ENCODE measurements around the gene ELK4. TPM values are rescaled to one million over a fixed set of nuclear protein-coding genes. Genes with fewer than 3 reads are reported as not detected.

The ELK4 gene
- polyA plus RNA-seq, 1 of the 3 experiments (the other 2 are of a cell fraction): 2.6 TPM

DNA sequence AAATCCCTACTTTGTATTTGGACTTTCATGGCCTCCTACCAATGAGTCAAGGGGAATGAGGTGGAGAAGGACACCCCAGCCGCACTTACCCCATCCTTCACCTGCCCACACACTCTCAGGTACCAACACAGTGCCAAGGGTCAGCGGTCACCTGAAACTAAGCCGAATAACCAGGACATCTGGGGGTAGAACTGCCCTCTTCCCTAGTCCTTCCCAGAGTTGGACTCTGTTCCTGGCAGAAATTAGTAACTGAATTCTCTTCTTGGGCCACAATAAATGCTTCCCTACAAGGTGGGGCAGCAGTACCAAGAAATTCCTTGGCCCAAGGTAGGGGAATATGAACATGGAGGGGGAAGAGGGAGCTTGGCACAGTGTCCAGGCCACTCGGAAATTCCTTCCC lies 41.2 kb upstream of the ELK4 start:
- no peak for DNase-seq
- Histone ChIP-seq H3F3A (replicated peaks; ENCODE audit: insufficient read depth) (no peaks in the 10 kb centered on the region), H3K4me2 (no peak overlapping the region), H3K36me3 (replicated peaks in 1 of 2; ENCODE audit: control insufficient read depth in 1 of 2, insufficient read depth in 2 of 2, low read length in 1 of 2) (no peaks in the 10 kb centered on the region), H3K9me3 (no peaks in the 10 kb centered on the region), H3K4me1 (ENCODE audit: control insufficient read depth in 1 of 2, insufficient read depth in 2 of 2, low read depth in 1 of 2, low read length in 1 of 2) (no peaks in the 10 kb centered on the region), H4K20me1 (ENCODE audit: insufficient read depth) (no peaks in the 10 kb centered on the region), H3K27me3 (ENCODE audit: insufficient read depth) (no peaks in the 10 kb centered on the region), H2AFZ (ENCODE audit: low read depth) (no peak overlapping the region), H3K9me2 (no peaks in the 10 kb centered on the region), H3K27ac (ENCODE audit: low read depth in 2 of 2, low read length in 1 of 2) (no peak overlapping the region), H3K4me3 (ENCODE audit: low read depth in 2 of 2, low read length in 1 of 2) (no peak overlapping the region), H3K79me2 (ENCODE audit: insufficient read depth) (peaks cover 28% of the 10 kb centered on the region), H3K9ac (no peak overlapping the region)
- TF ChIP-seq CTCF (IDR thresholded peaks at IDR 0.05) (no peak), RCOR1 (IDR thresholded peaks at IDR 0.05; ENCODE audit: low read length) (no peak), TCF12 (IDR thresholded peaks at IDR 0.05) (no peak), FOSL2 (IDR thresholded peaks at IDR 0.05; ENCODE audit: borderline replicate concordance, low read depth) (no peak), USF2 (IDR thresholded peaks at IDR 0.05; ENCODE audit: borderline replicate concordance, low read depth, low read length) (no peak), SIN3A (IDR thresholded peaks at IDR 0.05; ENCODE audit: borderline replicate concordance, low read depth, low read length) (no peak)
- 83% methylated on average over 4 of the region's 4 CpGs for WGBS (ENCODE audit: low lambda C conversion rate)
- ChIA-PET CTCF (interaction anchor here (2.0 to 18.5 kb wide), 2 partner anchors 13 to 38 kb away, joined by 11 to 214 read pairs; no protein-coding TSS in a partner anchor), POLR2A (no interaction called here)

DNA sequence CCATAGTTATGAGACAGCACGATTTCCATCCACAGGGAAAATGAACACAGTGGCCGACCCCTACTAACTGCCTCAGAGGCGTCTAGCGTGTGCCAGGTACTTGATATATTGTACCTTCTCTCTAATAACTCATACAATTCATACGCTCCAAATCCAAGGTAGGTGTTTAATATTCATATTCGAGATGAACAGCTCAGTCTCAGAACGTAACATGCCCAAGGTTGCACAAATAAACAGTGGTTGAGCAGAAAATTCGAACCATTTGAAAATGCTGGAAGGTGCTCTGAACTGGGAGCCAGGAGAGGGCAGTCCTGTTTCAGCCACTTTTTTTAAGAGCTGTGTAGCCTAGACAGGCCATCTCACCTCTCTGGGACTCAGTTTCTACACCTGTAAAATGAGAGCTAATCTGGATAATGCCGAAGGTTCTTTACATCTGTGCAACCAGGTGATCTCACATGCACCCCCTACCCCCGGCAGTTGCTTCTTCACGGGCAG lies 40.6 kb upstream of the ELK4 start:
- no peaks in the 10 kb centered on the region for H4K20me1 ChIP-seq (ENCODE audit: insufficient read depth)
- POLR2A ChIA-PET: no interaction called here
- H3K27me3 ChIP-seq (ENCODE audit: insufficient read depth): no peaks in the 10 kb centered on the region
- no peaks in the 10 kb centered on the region for H3K9me3 ChIP-seq
- DNase-seq: no peak
- H3K79me2 ChIP-seq (ENCODE audit: insufficient read depth): peaks cover 24% of the 10 kb centered on the region
- CTCF ChIA-PET: interaction anchor here (2.0 to 18.5 kb wide), 2 partner anchors 12 to 38 kb away, joined by 11 to 214 read pairs; no protein-coding TSS in a partner anchor
- no peaks in the 10 kb centered on the region for H3K36me3 ChIP-seq (replicated peaks in 1 of 2; ENCODE audit: control insufficient read depth in 1 of 2, insufficient read depth in 2 of 2, low read length in 1 of 2)
- H3K9me2 ChIP-seq: no peaks in the 10 kb centered on the region
- no peak overlapping the region for H3K9ac ChIP-seq
- 91% methylated on average over 11 of the region's 11 CpGs for WGBS (ENCODE audit: low lambda C conversion rate)
- H3K4me1 ChIP-seq (ENCODE audit: control insufficient read depth in 1 of 2, insufficient read depth in 2 of 2, low read depth in 1 of 2, low read length in 1 of 2): no peaks in the 10 kb centered on the region
- no peaks in the 10 kb centered on the region for H3F3A ChIP-seq (replicated peaks; ENCODE audit: insufficient read depth)
- H3K4me2 ChIP-seq: no peak overlapping the region
- H3K27ac ChIP-seq (ENCODE audit: low read depth in 2 of 2, low read length in 1 of 2): no peak overlapping the region
- no peak overlapping the region for H2AFZ ChIP-seq (ENCODE audit: low read depth)
- no peak overlapping the region for H3K4me3 ChIP-seq (ENCODE audit: low read depth in 2 of 2, low read length in 1 of 2)
- TF ChIP-seq USF2 (IDR thresholded peaks at IDR 0.05; ENCODE audit: borderline replicate concordance, low read depth, low read length) (no peak), CHD2 (IDR thresholded peaks at IDR 0.05; ENCODE audit: low read length, partially characterized antibody) (no peak), FOXM1 (IDR thresholded peaks at IDR 0.05; ENCODE audit: low read depth) (no peak), CTCF (IDR thresholded peaks at IDR 0.05) (no peak), FOSL2 (IDR thresholded peaks at IDR 0.05; ENCODE audit: borderline replicate concordance, low read depth) (no peak), GABPA (IDR thresholded peaks at IDR 0.05; ENCODE audit: low read depth) (no peak), MXI1 (IDR thresholded peaks at IDR 0.05; ENCODE audit: low read depth, low read length) (no peak), ELF1 (IDR thresholded peaks at IDR 0.05) (no peak), RAD21 (IDR thresholded peaks at IDR 0.05; ENCODE audit: low read length) (no peak), MAX (IDR thresholded peaks at IDR 0.05; ENCODE audit: low read depth) (no peak), RCOR1 (IDR thresholded peaks at IDR 0.05; ENCODE audit: low read length) (no peak)
- TF ChIP-seq, protein P1, sequence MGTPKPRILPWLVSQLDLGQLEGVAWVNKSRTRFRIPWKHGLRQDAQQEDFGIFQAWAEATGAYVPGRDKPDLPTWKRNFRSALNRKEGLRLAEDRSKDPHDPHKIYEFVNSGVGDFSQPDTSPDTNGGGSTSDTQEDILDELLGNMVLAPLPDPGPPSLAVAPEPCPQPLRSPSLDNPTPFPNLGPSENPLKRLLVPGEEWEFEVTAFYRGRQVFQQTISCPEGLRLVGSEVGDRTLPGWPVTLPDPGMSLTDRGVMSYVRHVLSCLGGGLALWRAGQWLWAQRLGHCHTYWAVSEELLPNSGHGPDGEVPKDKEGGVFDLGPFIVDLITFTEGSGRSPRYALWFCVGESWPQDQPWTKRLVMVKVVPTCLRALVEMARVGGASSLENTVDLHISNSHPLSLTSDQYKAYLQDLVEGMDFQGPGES (IDR thresholded peaks at IDR 0.05; ENCODE audit: low read depth, low read length): no peak
- TF ChIP-seq, protein P2, sequence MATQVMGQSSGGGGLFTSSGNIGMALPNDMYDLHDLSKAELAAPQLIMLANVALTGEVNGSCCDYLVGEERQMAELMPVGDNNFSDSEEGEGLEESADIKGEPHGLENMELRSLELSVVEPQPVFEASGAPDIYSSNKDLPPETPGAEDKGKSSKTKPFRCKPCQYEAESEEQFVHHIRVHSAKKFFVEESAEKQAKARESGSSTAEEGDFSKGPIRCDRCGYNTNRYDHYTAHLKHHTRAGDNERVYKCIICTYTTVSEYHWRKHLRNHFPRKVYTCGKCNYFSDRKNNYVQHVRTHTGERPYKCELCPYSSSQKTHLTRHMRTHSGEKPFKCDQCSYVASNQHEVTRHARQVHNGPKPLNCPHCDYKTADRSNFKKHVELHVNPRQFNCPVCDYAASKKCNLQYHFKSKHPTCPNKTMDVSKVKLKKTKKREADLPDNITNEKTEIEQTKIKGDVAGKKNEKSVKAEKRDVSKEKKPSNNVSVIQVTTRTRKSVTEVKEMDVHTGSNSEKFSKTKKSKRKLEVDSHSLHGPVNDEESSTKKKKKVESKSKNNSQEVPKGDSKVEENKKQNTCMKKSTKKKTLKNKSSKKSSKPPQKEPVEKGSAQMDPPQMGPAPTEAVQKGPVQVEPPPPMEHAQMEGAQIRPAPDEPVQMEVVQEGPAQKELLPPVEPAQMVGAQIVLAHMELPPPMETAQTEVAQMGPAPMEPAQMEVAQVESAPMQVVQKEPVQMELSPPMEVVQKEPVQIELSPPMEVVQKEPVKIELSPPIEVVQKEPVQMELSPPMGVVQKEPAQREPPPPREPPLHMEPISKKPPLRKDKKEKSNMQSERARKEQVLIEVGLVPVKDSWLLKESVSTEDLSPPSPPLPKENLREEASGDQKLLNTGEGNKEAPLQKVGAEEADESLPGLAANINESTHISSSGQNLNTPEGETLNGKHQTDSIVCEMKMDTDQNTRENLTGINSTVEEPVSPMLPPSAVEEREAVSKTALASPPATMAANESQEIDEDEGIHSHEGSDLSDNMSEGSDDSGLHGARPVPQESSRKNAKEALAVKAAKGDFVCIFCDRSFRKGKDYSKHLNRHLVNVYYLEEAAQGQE (IDR thresholded peaks at IDR 0.05; ENCODE audit: low read depth, low read length): no peak

Measured in SK-N-SH (cell line).